GM18907 (cell line): Measurements from ENCODE around the gene IGSF21.

Source experiments
- ATAC-seq: cut with Tn5 transposase; IDR thresholded peaks from one replicate; pipeline ENCODE4 v1.9.1; 2021; ENCODE audit warnings: mild to moderate bottlenecking, moderate library complexity; ENCODE audit not compliant: unreplicated experiment

The IGSF21 gene

GRCh38 chr1:18256282-18257235, 149.0 kb downstream of the IGSF21 start:
- ATAC-seq, result no peak

- no peak for ATAC-seq
These were observed 150.2 kb downstream of the IGSF21 start for GRCh38 chr1:18257778-18258177.

- ATAC-seq, result no peak
These were observed 154.3 kb downstream of the IGSF21 start for GRCh38 chr1:18261891-18262290.

GRCh38 chr1:18262726-18263125, 155.1 kb downstream of the IGSF21 start:
- no peak for ATAC-seq

- ATAC-seq, result no peak
These were observed 156.0 kb downstream of the IGSF21 start for GRCh38 chr1:18263547-18264120.

GRCh38 chr1:18264450-18265039, 156.9 kb downstream of the IGSF21 start:
- no peak for ATAC-seq

- no peak for ATAC-seq
These were observed 158.0 kb downstream of the IGSF21 start for GRCh38 chr1:18265641-18266040.

- ATAC-seq, result no peak
These were observed 158.8 kb downstream of the IGSF21 start for GRCh38 chr1:18266391-18266790.

- no peak for ATAC-seq
These were observed 163.7 kb downstream of the IGSF21 start for GRCh38 chr1:18271336-18271735.

- no peak for ATAC-seq
These were observed 171.3 kb downstream of the IGSF21 start for GRCh38 chr1:18278946-18279345.

GRCh38 chr1:18279351-18280074, 171.9 kb downstream of the IGSF21 start:
- no peak for ATAC-seq

GRCh38 chr1:18280956-18281355, 173.4 kb downstream of the IGSF21 start:
- ATAC-seq, result no peak

- no peak for ATAC-seq
These were observed 175.4 kb downstream of the IGSF21 start for GRCh38 chr1:18282851-18283600.

GRCh38 chr1:18283601-18284385, 176.2 kb downstream of the IGSF21 start:
- ATAC-seq, result no peak

GRCh38 chr1:18284805-18285537, 177.4 kb downstream of the IGSF21 start:
- no peak for ATAC-seq

- ATAC-seq, result no peak
These were observed 177.9 kb downstream of the IGSF21 start for GRCh38 chr1:18285538-18285924.

GRCh38 chr1:18288722-18289121, 181.1 kb downstream of the IGSF21 start:
- no peak for ATAC-seq

GRCh38 chr1:18289597-18289996, 182.0 kb downstream of the IGSF21 start:
- no peak for ATAC-seq
